ENCODE data around the gene F8.

Gene F8

DNA sequence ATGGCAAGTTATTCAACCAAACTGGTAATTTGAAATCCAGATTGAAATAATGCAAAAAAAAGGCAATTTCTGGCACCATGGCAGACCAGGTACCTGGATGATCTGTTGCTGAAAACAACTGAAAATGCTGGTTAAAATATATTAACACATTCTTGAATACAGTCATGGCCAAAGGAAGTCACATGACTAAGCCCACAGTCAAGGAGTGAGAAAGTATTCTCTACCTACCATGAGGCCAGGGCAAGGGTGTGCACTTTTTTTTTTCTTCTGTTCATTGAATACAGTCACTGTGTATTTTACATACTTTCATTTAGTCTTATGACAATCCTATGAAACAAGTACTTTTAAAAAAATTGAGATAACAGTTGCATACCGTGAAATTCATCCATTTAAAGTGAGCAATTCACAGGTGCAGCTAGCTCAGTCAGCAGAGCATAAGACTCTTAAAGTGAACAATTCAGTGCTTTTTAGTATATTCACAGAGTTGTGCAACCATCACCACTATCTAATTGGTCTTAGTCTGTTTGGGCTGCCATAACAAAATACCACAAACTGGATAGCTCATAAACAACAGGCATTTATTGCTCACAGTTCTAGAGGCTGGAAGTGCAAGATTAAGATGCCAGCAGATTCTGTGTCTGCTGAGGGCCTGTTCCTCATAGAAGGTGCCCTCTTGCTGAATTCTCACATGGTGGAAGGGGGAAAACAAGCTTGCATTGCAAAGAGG, 212.4 kb downstream of the F8 start:
- DNase-seq: no peak

DNA sequence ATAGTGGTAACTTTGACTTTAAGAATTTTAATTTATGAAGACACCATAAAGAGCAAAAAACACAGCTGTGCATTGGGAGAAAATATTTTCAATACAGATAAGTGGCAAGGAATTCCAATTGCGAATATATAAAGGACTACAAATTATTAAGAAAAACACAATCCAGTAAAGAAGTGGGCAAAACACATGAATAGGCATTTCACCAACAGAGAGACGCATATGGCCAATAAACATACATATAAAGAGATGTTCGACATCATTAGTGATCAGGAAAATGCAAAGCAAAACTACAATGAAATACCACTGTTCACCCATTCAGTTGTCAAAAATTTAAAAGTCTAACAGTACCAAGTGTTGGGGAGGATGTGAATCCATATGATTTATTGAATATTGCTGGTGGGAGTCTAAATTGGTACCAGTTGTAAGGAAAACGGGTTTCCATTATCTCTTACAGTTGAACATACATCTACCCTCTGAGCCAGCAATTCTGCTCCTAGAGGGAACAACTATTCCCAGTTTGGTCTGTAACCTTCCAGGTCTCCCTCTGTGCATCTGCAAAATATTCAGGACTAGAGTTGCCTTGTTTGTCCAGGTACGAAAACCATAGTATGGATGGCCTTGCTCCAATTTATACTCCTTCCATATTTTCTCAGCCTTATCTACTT, 215.6 kb downstream of the F8 start:
- no peak for DNase-seq

DNA sequence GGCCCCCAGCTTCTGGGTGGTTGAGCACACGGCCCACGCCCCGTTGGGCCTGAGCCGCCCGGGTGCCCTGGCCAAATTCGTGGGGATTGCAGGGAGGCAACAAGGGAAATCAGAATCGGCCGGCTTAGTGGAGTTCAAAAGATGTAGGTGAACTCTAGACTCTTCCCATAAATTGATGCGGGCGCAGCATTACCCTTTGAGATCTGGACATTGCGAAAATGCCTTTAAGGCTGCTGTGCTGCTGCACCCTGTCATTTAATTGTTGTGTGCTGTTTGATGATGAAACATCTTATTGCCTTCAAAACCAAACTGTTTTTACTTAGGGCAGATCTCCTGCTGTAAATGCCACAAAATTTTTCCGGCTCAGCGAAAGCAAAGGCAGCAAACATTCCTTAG, 216.8 kb downstream of the F8 start:
- DNase-seq: no peak

DNA sequence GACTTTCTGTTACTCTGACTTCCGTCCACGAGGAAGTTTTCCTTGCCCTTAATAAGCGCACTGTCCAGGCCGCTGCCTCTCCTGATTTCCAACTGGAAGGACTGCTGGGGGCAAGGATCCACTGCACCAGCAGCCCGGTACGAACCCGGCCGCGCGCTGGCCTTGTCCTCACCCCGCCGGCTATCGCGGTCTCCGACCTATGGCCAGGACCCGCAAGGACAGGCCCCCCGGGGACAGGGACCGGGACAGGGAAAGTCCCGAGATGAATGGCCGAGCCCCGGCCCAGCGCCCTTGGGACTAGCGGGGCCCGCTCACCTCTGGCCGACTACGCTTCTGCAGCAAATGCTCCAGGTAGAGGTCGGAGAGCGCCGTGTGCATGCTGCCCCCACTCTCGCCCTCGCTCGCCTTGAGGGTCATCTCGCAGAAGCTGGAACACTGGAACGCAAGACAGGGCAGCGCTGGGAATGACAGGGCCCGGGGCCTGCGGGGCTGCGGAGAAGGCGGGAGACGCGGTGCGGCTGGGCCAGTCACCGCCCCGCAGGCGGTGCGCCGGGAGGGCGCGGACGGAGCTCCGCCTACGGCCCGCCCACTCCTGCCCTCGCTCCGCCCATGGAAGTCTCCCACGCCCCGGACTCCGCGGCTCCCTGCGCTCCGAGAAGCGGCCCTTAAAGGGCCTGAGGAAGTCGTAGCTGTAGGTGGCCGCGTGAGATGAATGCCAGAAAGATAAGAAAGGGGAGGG, 217.4 kb downstream of the F8 start, which contains the start of gene MPP1:
TSS of gene MPP1 (minus strand) at position 529 of the 739 bp plus-strand sequence. CDS start at position 417, 112 bp downstream.
- DNase-seq: peak; percentile 81

DNA sequence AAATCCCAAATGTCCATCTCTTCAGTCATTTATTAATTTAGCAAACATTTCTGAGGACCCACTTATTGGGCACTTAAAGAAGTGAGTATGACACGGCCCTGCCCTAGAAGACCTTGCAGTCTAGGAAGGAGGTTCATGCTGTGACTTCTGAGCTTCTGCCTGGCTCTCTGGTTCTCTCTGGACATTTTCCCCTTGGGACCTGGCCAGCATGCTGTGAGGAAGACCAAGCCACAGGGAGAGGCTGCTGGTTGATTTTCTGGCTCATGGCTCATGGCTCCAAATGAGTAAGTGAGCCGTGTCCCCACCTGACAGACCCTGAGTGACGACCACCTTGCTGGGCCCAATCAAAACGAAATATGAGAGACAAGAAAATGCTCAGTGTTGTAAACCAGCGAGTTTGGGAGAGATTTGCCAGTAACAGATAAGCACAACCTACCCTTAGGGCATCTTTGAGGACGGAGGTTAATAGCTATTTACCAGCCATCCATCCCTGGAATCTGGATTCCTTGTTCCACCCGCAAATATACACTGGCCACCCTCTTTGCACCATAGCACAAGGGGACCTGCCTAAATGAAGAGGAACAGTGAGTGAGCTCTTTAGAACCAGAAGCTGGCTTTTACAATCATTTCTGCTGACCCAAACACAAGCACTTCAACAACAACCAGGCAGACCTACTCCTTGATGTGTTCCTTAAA, 218.1 kb downstream of the F8 start:
- DNase-seq: no peak

DNA sequence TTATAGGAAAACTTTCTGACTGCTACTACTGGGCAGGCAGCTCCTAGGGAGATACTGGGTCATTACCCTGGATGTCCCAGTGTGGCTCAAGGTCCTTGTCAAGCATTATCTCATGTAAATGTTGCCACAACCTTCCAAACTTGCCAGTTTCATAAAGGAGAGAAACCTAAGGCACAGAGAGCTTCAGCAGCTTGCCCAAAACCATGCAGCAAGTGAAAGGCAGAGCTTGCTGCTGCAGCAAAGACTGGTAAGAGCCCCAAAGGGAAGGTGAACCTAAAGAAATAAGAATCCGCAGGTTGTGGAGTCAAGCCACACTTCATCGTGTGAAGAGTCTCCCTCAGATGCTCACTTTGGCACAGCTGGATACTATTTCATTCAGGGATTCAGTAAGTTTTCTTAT, 219.6 kb downstream of the F8 start:
- DNase-seq: no peak

DNA sequence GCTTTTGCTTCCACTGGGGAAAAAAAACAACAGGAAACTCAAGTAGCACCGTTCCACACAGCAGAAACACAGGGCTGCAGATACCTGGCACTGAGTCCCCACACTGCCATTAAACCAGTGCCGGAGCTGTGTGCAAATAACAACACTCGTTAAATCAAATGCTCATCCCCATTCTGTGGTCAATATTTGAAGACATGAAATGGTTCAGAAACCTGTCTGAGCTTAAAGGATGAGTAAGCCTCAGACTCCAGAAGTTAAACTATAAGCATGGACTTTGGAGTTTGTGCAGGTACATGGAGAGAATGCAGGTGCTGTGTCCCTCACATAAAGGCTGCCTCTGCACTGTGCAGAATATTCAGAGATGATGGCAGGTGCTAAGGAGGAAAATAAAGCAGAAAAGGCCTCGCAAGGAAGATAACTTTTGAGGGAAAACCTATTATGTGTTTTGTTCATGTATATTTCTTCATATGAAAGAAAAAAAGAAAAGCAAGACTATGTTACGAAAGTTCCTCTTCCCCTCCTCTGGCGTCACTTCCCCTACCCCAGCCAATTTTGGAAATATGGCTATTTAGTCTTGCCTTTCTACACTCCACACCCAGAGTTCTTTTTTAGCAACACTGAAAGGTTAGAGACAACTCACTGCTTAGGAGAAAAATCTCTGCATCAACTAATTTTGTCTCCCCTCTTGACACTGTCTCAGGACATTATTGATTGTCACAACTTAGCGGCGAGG, 221.9 kb downstream of the F8 start:
- DNase-seq: no peak

DNA sequence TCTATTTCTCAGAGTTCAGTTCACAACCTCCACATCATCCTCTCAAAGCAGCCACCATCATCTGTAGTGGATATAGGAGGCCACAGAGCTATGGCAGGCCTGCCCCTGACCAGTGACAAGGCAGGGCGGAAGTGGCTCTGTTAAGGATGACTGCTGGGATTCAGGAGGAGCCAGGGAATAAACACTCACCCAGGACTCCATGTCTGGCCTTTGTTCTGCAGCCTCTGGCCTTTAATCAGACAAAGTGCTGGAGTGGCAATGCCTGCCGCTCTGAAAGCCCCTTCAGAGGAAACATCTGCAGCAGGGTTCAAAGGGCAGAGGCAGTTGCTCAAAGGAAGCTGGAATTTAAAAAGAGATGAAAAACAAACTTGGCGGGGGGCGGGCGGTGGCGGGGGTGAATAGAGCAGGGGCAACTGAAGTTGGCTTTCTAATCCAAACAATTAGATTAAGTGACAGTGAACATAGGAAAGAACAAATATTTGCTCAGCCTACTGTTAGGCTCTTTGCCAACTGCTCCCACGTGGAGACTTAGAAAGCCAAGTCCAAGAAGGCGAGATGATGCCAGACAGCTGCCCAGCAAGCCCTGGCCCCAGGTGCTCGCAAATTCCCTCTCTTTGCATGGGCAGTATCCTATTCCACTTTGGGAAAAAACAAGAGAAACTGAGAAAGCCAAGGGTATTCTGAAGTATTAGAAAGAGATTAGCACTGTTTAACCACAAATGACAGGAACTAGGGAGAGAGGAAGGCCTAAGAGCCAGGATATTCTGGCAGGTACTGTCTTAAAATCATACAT, 222.8 kb downstream of the F8 start:
- no peak for DNase-seq

DNA sequence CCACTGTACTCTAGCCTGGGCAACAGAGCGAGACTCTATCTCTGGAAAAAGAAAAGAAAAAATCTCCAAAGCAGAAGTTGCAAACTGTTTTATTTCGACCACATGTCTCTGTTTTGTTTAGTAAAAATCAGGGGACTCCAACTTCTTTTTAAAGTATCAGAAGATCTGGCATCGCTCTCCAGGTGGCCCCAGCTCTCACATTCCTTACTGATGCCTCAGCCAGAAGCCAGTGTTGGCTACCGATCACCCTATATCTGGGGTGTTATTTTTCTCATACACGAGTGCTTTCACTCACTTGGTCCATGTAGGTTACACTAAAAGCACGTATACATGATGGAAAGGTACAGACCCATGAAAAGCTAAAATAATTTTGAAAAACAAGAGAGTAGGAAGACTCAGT, 225.5 kb downstream of the F8 start:
- no peak for DNase-seq

DNA sequence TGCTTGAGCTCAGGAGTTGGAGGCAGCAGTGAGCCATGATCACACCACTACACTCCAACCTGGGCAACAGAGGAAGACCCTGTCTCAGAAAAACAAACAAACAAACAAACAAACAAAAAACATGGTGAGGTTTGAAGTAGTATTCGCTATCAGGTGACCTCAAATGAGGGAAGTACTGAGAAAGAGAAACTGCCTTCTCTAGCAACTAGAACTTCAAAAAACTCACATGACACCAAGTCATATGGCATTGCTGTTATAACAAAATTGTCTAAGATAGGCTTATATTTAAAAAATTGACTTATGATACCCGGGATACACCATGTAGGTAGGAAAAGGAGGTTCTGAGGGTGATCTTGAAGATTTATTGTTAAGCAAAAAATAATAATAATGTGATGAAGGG, 227.5 kb downstream of the F8 start:
- DNase-seq: no peak

DNA sequence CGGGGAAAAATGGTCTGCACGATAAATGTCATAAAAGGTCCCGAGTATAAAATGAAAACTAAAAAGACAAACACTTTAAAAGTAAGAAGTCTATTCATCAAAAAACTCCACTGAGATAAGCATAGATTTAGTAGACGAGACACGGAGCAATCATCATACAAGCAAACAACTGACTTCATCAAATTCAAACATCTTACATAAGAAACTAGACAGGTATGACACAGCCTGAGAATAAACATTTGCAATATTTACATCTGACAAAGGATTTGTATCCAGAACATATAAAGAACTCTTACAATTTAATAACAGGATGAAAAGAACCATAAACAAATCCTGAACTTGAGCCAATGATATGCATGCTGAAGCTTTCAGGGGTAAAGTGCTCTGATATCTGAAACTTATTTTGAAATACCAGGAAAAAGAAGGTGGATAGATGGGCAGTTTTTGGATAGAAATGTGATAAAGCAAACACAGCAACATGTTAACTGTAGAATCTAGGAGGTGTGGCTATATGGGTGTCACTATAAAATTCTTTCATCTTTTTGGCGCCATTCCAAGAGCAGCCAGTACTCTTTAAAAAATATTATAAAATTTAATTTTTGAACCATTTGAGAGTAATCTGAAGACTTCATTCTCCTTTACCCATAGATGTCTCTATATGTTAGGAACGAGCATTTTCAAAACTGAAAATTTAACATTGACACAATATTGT, 229.3 kb downstream of the F8 start:
- no peak for DNase-seq

DNA sequence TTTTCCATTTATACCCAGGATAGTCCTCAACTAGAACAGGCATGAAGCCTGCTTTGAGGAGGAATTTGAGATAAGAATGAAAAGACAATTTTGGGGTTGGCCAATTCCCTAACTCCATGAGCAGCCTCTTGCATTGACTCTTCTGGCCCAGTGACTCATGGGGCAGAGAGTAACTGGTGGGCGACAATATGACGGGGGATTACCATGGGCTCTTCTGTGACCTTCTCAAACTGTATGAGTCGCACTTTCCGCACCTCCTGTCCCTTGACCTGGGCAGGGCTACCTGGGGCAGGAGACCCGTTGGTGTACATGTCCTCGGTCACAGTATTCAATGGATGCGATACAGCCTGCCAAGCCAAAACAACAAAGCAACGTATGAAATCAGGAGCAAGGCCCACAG, 230.6 kb downstream of the F8 start:
- no peak for DNase-seq

DNA sequence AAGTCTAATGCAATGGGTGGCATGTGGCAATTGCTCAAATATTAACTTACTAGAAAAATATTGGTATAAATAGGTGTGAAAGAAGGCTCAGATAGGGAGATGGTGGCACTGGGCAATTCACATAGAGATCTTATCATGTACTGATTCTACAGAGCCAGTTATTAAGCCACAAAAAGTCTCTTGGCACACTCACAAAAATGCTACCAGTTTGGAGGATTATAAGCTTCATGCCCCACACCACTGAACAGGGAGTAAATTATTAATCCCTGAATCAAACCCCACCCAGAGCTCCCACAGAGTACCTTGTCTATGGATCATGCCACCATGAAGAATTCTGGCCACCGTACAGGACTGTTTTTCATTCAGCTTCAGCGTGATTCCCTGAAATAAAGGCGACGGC, 231.1 kb downstream of the F8 start:
- no peak for DNase-seq
